HCEC 1CT (cell line): ENCODE data around the gene ARID3A.
A peak's percentile ranks its signal among the peaks of the same experiment; 100 is the strongest.

Experiments
- DNase-seq: peaks from one replicate; pipeline ENCODE4 v3.0.0-alpha.2; 2017

ARID3A gene

DNA sequence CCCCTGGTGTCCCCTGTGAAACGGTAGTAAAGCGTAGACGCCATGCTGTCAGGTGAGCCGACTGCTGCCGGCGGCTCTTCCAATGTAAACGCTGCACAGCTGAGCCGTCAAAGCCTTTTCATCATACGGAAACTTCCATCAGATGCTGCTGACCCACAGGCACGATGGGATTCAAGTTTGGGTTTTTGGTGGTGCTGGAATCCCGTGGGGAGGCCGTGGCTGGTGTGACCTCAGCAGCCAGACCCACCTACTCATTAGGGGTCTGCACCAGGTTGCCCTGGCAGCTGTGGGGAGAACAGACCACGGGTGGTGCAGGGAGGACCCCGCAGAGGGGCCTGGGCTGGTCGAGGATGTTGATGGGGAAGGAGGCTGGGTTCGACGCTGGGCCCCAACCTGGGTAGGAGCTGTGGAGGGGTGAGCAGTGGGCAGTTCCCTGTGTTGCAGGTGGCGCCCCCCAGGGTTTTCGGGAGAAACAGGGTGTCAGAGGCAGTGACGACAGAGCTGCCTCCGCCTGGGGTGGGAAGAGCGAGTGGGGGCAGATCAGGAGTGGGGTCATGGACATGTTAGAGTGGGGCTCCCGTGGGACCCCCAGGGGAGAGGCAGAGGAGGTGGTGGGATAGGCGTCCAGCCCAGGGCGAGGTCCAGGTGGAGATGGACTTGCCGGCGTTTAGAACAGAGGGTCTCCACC lies 81.0 kb downstream of the ARID3A start:
- no peak for DNase-seq

DNA sequence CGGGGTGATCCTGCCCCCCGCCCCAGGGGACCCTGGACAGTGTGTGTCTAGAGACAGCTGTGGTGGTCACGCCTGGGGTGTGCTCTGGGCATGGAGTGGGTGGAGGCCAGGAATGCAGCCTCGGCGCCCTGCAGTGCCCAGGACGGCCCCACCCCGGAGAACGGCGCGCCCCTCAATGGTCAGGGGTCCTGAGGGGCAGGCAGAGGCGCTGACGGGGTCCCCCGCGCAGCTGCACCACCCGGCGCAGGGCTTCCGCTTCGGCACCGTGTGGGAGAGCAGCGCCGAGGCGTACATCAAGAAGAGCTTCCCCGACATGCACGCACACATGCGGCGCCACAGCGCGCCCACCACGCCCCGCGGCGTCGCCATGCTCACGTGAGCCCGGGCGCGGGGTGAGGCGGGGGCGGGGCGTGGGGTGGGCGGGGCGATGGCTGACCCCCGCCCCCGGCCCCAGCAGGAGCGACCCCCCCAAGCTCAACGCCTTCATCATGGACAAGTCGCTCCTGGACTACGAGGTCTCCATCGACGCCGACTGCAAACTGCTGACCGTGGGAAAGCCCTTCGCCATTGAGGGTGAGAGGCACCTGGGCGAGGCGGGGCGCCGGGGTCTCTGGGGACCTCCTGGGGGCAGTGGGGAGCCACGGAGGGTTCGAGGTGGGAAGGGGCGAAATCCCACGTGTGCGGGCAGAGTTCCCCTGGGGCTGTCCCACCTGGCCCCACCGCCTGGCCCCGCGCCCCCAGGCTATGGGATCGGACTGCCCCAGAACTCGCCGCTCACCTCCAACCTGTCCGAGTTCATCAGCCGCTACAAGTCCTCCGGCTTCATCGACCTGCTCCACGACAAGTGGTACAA lies 81.8 kb downstream of the ARID3A start:
- DNase-seq = no peak

DNA sequence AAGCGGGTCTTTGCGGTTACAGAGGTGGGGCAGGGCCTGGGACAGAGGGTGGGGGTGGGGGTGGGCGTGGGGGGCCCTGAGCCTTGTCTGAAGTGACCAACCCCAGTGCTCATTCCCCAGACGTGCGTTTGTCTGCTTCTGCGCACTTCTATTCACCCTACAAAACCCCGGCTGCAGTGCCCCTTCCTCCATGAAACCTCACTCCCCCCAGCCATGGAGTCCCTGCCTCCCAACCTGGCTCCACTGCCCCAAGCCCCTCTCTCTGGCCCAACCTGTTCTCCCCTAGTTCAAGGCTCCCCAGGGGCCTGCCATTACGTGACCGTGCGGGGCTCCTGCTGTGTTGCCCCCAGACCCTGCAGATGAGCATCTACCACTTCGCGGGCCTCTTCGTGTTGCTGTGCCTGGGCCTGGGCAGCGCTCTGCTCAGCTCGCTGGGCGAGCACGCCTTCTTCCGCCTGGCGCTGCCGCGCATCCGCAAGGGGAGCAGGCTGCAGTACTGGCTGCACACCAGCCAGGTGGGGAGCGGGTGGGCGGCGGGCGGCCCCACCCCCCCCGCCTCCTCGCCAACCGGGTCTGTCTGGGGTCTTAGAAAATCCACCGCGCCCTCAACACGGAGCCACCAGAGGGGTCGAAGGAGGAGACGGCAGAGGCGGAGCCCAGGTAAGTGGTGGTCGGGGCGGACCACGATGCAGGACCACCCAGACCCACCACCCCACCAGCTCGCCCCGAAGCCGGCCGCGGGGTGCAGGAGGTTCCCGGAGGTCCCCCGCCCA lies 82.6 kb downstream of the ARID3A start:
- DNase-seq = no peak

DNA sequence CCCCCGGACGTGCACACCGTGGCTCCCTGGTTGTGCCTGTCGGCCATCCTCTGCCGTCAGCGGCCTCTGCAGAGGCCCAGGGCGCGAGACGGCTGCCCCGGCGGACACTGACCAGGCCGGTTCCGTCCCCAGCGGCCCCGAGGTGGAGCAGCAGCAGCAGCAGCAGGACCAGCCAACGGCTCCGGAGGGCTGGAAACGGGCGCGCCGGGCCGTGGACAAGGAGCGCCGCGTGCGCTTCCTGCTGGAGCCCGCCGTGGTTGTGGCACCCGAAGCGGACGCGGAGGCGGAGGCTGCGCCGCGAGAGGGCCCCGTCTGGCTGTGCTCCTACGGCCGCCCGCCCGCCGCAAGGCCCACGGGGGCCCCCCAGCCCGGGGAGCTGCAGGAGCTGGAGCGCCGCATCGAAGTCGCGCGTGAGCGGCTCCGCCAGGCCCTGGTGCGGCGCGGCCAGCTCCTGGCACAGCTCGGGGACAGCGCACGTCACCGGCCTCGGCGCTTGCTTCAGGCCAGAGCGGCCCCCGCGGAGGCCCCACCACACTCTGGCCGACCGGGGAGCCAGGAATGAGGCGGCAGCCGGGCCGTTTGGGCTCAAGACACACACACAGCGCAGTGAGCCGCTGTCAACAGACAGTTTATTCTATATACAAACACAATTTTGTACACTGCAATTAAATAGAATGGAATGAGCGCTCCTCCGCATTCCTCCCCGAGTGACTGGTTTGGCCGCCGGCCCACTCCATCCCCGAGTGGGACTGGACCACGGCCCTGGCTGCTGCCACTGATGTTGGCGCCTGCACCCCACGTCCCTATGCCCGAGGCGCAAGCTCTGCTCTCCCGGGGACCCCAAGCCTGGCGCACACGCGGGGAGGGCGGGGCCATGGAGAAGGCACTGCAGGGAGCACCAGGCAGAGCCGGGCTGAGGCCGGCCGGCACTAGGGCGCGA lies 83.5 kb downstream of the ARID3A start:
- peak; percentile 74 for DNase-seq

DNA sequence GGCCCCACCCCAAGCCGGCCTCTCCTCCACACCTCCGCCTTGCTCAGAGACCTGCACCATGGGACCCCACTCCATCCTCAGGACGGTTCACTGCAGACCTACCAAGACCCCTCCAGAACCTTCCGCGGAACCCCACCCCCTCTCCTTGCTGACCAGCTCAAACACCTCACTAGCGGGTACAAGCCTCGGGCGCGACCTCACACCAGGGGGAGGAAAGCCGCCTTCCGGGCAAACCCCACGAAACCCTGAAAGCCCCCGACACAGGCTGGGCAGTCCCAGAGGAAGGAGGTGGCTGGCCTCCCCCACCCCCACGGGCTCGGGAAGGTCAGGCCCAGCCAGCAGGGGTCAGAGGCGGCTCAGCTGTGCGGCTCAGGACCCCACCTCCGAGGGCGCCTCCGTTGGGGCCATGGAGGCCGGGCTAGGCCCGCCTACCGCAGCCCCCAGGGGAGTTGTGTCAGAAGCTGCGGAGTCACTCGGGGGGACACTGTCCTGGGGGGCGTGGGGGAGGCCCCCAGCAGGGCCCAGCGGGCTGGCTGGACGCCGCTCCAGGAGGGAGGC lies 84.2 kb downstream of the ARID3A start:
- DNase-seq = no peak

DNA sequence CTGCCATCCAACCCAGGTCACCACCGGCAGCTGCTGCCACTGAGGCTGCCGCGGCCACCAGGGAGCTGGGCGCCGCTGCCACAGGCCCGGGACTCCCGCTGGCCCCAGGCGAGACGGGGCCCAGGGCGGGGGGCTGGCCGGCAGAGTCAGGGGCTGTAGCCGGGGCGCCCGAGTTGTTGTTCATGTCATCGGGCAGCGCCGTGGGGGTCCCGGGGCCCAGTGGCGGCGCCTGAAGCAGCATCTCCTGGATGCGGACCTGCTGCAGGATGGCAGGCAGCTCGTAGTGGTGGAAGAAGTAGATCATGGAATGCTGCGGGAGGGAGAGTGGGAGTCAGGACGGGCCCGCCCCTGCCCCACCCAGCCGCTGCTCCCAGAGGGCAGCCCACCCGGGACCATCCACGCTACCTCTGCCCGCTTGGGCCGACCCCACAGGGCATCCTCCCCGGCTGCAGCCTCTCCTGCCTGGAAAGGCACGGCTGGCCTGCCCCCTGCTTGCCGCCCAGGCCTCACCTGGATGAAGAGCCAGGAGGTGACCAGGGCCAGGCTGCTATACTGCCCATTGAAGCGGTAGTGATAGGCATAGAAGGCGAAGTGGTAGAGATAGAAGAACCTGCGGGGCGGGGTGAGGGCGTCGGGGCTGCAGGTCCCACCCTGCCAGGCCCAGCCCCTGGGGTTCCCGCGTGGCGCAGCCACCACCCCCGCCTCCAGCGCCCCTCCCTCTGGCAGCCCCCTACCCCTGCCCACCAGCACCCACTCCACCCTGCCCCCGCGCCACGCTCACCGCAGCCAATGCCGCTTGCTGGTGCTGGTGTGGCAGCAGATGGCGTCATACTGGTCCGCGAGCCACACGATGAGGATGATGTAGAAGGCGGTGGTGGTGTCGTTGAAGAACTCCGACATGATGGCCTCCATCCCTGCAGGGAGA lies 85.0 kb downstream of the ARID3A start:
- no peak for DNase-seq

DNA sequence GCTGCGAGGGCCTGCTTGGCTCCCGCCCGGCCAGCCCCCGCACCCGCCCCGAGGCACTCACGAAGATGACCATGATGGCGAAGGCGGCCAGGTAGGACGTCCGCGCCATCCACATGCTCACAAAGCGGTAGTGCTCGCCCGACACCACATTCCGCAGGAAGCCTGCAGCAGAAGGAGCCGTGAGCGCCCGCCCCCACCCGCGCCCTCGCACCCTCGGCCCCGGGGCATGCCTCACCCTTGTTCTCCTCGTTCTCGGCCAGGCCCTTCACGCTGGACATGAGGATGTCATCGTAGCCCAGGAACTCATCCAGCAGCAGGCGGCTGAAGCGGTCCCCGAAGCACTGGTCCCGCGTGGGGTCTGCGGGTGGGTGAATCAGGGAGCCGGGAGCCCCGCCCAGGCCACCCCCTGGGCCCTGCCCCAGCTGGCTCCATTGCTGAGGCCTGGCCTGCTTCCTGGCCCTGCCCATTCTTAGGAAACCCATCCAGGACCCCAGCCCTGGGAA lies 86.0 kb downstream of the ARID3A start:
- no peak for DNase-seq

DNA sequence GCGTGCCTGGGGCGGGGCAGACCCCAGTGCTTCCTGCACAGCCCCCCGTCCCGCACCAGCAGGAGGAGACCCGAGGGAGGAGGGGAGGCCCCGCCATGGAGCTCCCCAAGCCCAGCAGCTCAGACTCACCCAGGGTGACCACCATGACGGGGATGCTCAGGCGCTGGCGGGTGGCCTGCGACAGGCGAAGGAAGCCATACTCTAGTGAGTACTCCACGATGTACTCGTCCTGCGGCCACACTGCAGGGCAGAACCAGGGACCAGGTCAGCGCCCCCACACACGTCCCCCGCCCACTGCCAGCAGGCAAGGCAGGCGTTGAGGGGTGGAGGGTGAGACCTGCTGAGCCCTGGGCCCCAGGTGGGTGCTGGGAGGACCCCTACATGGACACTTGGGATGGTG lies 86.5 kb downstream of the ARID3A start:
- no peak for DNase-seq

DNA sequence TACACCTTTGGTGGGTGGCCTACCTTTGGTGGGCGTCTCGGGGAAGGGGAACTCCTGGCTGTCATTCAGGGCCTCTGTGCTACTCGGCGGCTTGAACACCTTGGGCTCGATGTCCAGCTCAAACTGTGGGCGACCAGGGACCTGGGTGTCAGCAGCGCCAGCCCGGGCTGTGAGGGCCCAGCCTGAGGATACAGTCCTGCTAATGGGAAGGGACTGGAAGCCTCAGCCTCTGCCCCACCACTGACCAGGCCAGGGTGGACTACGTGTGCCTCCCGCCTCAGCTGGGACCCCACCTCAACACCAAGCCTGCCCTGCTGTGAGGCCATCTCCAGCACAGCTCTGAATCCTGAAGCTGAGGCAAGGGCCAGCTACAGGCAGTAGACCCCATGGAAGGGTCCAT lies 87.4 kb downstream of the ARID3A start:
- no peak for DNase-seq

DNA sequence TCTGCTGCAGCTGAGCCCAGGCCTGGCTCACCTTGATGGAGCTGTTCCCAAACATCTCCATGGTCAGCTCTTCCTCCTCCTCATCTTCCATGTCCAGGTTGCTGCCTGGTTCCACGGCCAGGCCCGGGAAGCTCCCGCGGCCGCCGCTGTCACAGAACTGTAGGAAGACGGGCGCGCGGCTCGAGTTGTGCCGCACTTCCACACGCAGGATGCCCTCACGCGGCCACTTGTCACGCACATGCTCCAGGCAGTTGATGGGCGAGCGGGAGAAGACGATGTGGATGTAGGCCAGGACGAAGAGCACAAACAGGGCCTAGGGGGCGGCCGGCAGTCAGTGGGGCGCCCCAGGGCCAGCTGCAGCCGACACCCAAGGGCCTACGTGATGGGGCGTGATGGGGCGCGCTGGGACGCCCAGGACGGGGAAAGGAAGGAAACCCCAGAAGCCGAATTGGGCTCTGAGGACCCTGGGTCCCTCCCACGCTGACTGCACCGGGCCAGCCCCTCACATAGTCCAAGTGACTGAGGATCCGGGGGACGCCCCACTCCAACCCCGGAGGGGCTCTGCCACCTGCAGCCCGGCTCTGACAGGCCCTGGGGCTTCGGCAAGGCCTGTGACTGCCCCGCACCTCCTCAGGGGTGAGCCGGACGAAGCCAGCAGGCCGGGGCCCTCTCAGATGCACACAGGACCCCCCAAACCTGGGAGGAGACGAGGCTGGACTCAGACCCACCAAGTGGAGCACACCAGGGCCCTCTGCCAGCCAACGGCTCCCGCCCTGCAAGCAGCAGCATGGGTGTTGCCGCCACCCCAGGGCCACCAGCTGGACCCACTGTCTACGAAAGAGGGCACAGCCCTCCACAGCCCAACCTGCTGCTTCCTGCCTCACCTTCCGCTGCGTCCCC lies 88.6 kb downstream of the ARID3A start:
- DNase-seq = no peak

DNA sequence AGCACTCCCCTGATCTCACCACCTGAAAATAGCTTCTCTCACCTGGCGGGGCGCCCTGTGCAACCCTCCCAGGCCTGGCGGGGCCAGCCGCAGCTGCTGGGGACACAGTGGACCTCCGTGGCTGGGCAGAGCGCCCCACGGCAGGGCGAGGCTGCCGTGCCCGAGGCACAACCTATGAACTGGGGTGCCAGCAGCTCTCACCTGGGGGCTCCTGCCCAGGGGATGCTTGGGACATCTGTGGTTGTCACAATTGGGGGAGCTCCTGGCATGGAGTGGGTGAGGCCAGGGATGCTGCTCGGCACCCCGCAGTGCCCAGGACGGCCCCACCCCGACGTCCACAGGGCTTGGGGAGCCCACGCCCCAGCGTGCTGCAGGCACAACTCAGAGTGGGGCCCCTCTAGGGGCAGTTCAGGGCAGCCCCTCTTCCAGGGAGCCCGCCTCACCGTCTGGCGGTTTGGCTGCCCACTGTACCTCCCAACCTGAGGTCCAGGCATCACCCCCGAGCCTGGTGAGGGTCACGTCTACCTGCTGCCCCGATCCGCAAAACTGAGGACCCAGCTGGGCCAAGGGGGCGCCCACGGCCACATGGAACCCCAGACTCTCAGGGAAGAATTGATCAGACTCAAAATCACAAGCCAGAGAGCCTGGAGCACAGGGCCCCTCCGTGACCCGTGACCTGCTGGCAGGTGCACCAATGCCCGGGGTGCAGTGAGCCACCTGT lies 89.4 kb downstream of the ARID3A start:
- no peak for DNase-seq

DNA sequence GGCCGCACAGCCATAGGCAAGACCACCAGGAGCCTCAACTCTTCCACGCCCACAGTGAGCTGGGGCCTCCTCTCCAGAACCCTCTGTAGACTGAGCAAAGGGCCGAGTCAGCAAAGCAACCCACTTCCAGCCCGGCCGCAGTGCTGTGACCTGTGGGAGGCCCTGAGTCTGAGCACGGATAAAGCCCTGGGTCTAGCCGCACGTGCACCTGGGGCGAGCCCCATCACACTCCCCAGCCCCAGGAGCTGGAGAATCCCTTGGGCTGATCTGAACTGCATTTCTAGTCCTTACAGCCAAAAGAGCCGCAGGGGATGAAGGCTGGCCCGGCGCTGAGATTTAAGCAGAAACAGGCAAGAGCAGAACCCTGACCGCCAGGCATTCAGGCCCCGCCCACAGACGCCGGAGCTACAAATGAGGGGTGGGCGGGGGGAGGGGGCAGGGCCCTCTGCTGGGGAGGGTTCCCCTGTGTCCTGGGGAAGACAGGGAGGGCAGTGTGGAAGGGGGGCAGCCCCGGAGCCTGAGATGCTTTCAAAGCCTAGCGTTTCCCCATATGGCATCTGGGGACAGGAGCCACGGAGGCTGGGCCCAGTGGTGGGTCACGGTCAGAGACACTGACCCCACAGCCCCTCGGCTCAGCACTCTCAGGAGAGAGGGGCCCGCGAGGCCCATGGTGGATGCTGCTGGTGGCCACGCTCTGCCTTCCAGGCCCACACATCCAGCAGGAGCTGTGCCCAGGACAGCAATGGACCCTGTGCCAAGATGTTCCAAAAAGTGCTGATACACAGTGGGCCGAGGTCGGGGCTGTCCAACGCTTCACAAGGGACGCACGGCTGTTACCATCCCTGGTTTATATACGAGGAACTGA lies 90.2 kb downstream of the ARID3A start:
- no peak for DNase-seq

DNA sequence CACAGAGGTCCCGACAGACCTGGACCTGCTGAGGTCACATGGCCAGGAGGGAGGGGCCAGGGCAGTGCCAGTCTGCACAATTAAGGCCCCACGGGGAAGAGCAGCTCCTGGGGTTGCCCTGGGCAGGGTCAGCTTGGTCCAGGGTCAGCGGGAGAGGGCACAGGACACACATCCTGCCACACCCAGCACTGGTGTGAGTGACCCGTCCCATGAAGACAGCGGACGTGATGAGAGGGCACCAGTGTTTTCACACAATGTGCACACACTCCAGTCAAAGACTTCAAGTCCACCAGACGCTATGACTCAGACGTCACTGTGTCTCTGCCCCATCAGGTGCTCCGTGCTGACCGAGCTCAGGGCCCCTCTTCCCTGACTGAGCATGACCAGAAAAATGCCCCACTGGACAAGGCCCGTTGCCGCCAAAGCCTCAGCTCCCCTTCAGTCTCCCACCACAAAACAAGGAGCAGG lies 90.8 kb downstream of the ARID3A start:
- DNase-seq = no peak

DNA sequence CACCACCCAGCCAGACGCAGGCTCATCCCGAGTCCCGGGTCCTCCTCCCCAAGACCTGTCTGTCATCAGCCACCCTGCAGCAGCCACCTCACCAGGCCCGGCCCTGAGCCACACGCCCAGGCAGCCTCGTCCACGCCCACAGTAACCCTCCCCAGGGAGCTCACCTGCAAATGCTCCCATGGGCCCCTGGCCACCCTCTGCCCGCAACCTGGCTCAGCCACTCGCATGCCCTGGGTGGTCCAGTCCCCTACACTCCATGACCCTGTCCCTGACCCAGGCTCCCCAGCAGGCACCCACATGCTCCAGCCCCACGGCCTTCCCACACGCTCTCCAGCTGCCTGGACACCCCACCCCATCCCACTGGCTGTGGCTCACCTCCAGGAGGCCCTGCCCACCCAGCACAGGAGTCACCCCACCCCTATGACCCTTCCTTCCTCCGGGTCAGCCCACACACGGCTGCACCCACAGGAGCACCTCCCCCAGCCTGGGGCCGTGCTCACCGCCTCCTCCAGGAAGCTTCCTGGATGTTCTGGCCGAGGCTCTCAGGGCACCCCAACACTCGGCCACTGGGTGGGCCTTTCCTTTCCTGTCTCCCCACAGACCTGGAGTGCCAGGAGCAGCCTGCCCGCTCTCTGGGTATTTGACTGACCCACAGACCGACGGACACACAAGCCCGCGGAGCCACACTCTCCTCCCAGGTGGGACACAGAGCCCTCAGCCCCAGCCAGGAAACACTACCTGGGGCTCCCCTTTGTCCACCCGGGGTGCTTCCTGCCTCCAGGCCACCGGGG lies 91.5 kb downstream of the ARID3A start:
- no peak for DNase-seq

DNA sequence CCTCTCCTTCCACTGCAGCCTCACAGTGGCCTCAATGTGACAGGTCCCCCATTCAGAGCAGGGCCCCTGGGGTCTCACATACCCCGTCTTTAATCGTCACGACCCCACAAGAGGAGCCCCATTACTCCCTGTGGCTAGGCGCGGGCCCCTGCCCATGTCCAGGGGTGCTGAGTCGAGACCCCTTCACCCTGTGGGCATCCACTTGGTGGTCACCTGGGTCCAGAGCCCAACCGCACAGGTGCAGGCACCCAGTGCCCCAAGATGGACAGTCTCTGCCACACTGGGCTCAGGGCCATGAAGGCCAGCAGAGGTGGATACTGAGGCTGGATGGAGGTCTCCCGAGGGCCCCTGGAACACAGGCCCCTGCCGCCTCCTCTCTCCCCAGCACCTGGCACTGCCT lies 92.1 kb downstream of the ARID3A start:
- DNase-seq = no peak

DNA sequence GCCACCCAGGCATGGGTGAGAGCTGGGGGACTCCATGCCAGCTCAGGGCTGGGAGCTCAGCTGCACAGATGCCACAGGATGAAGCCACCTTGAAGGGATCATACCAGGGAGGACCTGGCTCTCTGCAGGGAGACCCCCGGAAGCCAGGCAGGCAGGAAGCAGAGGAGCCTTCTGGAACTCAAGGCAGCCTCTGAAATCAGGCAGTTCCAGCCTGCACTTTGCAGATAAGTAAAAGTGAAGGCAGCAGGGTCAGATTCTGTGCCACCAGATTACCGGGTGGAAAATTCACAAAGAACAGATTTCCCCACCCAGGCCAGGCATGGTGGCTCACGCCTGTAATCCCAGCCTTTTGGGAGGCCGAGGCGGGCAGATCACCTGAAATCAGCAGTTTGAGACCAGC lies 92.6 kb downstream of the ARID3A start:
- DNase-seq = no peak
